Measurements from ENCODE around the gene ZNFX1. TPM values are rescaled to one million over a fixed set of nuclear protein-coding genes. Genes with fewer than 3 reads are reported as not detected.
"Not testable (repeated sequence)": the region's sequence is repeated elsewhere in the genome, so short reads cannot be mapped to it uniquely, and the experiment has no call there.

The ZNFX1 gene
- total and polyA plus RNA-seq, 11 donors = 6.4 to 55.8 (median 26.4) TPM

DNA sequence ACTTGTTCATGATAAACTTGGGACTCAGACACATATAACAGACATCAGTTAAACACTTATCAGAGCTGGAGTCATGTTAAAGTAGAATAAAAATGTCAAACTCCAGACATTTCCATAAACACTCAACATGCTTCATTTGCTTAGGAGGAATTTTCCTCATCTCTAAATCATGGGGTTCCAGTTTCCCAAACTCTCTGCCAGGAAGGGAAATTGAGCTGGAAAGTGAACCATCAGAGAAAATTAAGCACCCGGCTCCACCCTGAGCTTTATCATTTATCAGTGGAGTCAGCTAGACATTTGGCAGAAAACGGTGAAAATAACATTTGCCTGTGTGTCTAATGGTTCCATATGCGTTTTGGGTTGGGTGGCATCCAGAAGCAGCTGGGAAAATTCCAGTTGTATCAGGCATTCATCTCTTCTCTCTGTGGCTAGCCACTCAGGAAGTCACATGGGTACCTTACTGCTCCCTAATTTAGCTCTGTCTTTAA, 25.3 kb upstream of the ZNFX1 start:
- Histone ChIP-seq H3K36me3 (no peaks in the 10 kb centered on the region), H3K27ac (no peak overlapping the region), H3K27me3 (no peaks in the 10 kb centered on the region), H3K4me3 (no peak overlapping the region), H3K9me3 (no peaks in the 10 kb centered on the region), H3K4me1 (peaks cover 0 to 10% (median 0%) of the 10 kb centered on the region in 12 donors)
- no peak for DNase-seq
- no peak for TF ChIP-seq POLR2A (IDR thresholded peaks at IDR 0.05)
- TF ChIP-seq, protein P1, sequence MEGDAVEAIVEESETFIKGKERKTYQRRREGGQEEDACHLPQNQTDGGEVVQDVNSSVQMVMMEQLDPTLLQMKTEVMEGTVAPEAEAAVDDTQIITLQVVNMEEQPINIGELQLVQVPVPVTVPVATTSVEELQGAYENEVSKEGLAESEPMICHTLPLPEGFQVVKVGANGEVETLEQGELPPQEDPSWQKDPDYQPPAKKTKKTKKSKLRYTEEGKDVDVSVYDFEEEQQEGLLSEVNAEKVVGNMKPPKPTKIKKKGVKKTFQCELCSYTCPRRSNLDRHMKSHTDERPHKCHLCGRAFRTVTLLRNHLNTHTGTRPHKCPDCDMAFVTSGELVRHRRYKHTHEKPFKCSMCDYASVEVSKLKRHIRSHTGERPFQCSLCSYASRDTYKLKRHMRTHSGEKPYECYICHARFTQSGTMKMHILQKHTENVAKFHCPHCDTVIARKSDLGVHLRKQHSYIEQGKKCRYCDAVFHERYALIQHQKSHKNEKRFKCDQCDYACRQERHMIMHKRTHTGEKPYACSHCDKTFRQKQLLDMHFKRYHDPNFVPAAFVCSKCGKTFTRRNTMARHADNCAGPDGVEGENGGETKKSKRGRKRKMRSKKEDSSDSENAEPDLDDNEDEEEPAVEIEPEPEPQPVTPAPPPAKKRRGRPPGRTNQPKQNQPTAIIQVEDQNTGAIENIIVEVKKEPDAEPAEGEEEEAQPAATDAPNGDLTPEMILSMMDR (IDR thresholded peaks at IDR 0.05) = no peak
- WGBS, 4 donors = 32 to 37% (median 34%) methylated on average over 3 of the region's 3 CpGs
- ATAC-seq = no peak
- intact Hi-C loops (cut with DNase I) = no loop called here

DNA sequence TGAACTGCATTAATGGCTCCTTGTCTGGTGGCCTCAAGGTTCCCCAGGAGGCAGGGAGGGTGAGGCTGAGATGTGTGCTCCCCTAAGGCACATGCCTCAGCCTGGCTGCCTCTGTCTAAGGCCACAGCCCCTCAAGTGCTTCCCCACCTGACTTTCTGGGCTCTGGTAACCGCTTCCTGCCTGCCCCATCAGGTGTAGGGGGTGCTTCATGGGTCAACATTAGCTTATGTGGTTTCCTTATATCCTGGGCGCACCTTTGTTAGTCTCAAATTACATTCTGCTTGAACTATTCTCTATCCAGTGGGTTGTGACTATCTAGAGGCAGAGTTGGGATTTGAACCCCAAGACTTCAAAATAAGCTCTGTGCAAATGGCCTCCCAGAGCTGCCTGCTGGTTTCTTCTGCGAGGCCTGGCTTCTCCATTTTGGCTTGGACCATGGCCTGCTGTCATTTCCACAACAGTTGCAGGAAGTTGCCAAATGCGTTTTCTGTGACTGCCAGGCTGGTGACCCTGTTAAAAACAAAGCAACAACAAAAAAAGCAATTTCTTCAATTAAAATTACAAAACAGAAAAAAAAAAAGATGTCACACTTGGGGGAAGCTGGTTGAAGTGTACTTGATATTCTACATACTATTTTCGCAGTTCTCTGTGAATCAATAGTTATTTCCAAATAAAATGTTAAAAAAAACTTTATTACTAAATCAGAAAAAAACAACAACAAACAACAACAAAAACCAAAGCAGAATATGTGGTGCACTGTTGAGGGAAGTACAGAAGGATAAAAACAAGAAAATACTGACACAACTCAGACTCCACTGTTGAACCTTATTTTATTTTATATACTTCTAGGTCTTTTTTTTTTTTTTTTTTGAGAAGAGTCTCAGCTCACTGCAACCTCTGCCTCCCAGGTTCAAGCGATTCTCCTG, 20.0 kb upstream of the ZNFX1 start:
- ATAC-seq = peak in 1 of 4 donors; percentile 29
- Histone ChIP-seq H3K27me3 (no peaks in the 10 kb centered on the region), H3K9me3 (no peaks in the 10 kb centered on the region), H3K27ac (peak overlapping the region in 1 of 12 donors; percentile 58), H3K4me3 (no peak overlapping the region), H3K4me1 (peaks cover 0 to 10% (median 0%) of the 10 kb centered on the region in 12 donors), H3K36me3 (peaks cover 0 to 8% (median 0%) of the 10 kb centered on the region in 9 donors)
- DNase-seq = no peak
- no peak for TF ChIP-seq POLR2A (IDR thresholded peaks at IDR 0.05)
- TF ChIP-seq, protein P1 (IDR thresholded peaks at IDR 0.05) = no peak
- intact Hi-C loops (cut with DNase I) = no loop called here
- WGBS, 4 donors = 77 to 84% (median 81%) methylated on average over 6 of the region's 6 CpGs

DNA sequence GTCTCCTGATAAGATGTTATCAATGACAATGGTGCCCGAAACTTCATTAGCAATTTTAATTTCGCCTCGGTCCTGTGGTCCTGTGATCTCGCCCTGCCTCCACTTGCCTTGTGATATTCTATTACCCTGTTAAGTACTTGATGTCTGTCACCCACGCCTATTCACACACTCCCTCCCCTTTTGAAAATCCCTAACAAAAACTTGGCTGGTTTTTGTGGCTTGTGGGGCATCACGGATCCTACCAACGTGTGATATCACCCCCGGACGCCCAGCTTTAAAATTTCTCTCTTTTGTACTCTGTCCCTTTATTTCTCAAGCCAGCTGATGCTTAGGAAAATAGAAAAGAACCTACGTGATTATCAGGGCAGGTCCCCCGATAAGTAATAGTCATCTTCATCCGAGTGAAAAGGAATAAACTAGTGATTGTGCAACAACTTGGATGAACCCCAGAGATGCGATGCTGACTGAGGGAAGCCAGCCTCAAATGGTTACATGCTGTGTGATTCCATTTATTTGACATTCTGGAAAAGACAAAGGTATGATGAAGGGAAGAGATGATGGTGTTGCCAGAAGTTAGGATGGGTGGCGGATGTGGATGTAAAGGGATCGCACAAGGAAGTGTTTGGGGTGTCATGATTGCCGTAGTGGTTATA, 16.3 kb upstream of the ZNFX1 start:
- H3K4me3 ChIP-seq; DNase-seq; H3K9me3 ChIP-seq; intact Hi-C loops (cut with DNase I); H3K27me3 ChIP-seq; H3K27ac ChIP-seq; ATAC-seq: not testable (repeated sequence)
- peaks cover 4 to 41% (median 30%) of the 10 kb centered on the region in 9 donors for H3K36me3 ChIP-seq
- WGBS, 4 donors = 75 to 80% (median 78%) methylated on average over 13 to 16 of the region's 16 CpGs
- H3K4me1 ChIP-seq = peaks cover 0 to 10% (median 0%) of the 10 kb centered on the region in 12 donors

DNA sequence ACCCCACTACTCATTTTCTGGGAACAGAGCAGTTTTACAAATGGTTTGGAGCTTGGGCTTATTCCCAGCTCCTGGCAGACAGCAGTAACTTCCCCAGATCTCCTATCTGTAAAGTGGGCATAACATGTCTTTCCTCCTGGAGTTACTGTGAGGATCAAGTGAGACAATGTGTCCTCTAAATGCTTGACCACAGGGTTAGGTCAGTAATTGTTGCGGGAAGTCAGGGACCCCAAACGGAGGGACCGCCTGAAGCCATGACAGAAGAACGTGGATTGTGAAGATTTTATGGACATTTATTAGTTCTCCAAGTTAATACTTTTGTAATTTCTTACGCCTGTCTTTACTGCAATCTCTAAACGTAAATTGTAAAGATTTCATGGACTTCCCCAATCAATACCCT, 15.3 kb upstream of the ZNFX1 start:
- no peak for ATAC-seq
- Histone ChIP-seq H3K9me3 (peaks cover 0 to 4% (median 0%) of the 10 kb centered on the region in 12 donors), H3K4me1 (peaks cover 0 to 12% (median 0%) of the 10 kb centered on the region in 12 donors), H3K27ac (no peak overlapping the region), H3K36me3 (peaks cover 4 to 51% (median 40%) of the 10 kb centered on the region in 9 donors), H3K27me3 (no peaks in the 10 kb centered on the region), H3K4me3 (no peak overlapping the region)
- no peak for DNase-seq
- intact Hi-C loops (cut with DNase I) = no loop called here
- 95 to 98% (median 97%) methylated on average over 6 of the region's 6 CpGs for WGBS, 4 donors
- TF ChIP-seq POLR2A (IDR thresholded peaks at IDR 0.05) = no peak
- TF ChIP-seq, protein P1 (IDR thresholded peaks at IDR 0.05) = no peak

All from heart left ventricle (tissue), 16 donors.